Ramos (cell line): ENCODE data around the gene NFKBIE.

ENCODE experiments used
- in situ Hi-C: fragments of 300-500 bp; cut with MboI; formaldehyde crosslinking; loops from one replicate; pipeline ENCODE4 v1.14.3; 2022; ENCODE audit warnings: low sequenced_read_pairs; ENCODE audit not compliant: unreplicated experiment

Gene NFKBIE

GRCh38 chr6:44298055-44298803 lies 32.9 kb upstream of the NFKBIE start:
- in situ Hi-C loops: no loop called here

DNA sequence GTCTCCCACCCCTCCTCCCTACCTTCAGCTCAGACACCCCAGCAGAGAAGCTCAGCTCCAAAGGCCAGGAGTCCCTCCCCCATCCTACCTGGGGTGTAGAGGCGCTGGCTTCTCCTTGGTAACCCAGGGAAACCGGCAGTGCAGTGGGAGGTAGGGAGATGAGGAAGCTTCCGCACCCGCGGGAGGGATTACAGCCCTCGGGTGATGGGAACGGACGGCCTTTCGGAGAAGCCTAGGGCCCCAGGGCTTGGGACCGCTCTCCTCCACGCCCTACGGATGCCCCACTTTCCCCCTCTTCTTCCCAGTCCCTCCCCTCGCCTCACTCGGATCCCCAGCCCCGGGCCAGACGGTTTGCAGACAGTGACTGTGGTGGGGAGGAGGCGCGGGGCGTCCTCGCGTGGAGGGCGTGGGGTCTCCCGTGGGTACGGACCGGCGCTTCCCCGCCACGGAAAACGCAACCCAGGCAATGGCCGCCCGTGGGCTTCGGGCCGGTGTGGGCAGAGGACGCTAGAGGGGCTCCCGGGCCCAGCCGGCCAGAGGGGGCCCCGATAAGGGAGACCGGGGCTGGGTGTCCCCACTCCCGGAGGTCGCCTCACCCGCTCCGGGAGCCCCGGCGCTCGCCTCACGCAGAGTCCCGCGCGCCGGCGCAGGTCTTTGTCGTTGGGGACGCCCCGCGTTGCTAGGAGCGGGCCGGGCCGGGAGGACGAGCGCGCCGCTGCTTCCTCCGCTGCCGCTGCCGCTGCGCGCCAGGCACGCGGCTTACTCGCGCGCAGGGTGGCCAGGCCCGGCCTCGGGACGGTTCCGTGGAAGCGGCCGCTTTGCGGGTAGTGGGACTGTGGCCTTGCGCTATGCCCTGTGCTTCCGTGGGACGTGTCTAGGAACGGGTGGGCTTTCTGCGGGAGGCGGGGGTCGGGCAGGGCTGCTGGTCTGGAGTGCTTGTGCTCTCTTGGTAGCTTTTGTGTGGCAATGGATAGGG lies 32.0 kb upstream of the NFKBIE start:
- in situ Hi-C loops: no loop called here

DNA sequence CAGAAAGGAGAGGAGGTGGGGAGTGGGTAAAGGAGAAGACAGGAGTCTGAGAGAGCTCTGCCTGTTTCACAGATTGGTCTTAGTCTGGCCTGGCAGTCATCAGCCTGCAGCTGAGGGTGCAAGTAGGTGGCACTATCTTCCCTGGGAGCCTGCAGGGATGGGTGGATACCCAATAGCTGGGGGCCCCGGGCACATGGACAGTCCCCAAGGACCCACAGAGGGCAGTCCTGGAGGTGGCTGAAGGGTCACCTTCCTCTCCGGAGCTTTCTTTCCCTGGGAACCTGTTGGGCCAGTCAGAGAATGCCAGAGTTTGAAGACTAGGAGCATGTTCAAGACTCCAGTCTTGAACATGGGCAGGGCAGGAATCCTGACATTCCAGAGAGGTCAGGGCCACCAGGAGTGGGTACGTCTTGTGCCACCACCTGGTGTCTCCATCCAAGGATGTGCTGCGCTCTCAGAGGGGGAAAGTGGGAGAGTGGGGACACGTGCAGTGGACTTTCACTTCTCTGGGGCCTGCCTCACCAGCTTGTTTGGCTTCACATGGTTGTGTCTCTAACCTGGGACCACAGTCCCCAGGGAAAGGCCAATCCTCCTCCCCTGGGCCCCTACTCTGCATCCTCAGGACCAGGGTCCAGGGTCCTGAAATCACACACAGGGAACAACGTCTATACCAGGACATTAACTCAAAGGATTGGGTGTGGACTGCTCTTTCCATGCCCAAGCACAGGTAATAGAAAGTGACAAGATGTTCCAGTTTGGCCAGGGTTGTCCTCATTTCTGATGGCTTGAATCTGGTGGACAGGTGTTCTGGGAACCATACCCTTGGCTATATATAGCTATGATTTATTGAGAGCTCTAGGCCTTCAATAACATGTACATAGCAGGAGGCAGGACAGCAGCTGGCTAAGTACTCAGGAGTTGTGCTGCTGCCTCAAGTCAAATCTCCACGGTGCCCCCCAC lies 29.8 kb upstream of the NFKBIE start:
- in situ Hi-C loops: no loop called here

- in situ Hi-C loops: no loop called here
These were observed 27.5 kb upstream of the NFKBIE start for GRCh38 chr6:44292661-44293365.

GRCh38 chr6:44291841-44292240 lies 26.5 kb upstream of the NFKBIE start:
- in situ Hi-C loops: no loop called here

DNA sequence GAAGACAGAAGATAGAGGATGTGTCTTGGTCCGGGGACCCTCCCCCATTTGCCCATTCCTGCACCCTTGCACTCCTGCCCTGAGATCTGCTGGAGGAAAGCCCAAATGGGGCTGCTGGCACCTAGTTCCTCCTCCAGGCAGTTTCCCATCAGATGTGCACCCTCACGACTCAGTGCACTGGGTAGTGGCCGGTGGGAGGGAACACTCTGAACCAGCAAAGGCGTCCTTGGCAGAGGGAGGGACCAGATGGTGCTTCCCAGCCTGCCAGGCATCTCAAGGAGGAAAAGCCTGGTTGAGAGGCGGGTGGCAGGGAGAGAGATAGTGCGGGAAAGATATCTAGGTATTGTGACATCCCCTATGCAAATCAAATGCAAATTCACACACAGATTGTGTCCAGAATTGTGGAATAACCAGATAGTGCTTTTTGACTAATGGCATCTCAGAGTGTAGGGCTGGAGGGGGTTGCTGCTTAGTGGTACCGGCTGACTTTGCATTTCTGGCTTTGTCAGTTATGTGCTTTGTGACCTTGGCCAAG lies 24.4 kb upstream of the NFKBIE start:
- in situ Hi-C loops: no loop called here

DNA sequence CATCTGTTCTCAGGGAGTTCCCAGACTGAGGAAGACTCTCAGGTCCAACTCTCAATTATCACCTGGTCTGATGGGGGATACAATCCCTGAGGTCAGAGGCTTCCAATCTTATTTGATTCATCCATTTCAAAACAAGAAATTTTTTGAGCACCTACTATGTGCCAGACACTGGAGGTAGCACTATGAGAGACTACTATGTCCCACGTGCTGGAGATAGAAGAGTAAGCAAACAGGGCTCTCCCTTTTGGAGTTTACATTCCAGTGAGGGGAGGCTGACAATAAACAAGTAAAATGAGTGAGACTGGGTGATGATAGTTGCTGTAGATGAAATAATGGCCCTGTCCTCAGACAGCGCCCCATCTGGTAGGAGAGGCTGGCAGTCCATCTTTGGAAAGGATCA lies 21.4 kb upstream of the NFKBIE start:
- in situ Hi-C loops: no loop called here

DNA sequence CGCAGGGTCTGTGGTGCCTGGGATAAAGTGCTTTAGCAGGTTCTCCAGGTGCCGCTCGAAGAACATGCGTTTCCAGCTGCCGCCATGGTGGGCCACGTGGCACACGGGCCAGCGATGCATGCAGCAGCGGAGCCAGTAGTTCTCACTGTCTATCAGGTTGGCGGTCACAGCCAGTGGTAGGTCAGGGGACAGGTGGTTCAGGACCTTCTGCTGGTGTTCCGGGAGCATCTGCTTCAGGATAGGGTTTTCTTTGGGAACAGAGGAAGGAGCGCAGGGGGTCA lies 20.9 kb upstream of the NFKBIE start:
- in situ Hi-C loops: no loop called here

DNA sequence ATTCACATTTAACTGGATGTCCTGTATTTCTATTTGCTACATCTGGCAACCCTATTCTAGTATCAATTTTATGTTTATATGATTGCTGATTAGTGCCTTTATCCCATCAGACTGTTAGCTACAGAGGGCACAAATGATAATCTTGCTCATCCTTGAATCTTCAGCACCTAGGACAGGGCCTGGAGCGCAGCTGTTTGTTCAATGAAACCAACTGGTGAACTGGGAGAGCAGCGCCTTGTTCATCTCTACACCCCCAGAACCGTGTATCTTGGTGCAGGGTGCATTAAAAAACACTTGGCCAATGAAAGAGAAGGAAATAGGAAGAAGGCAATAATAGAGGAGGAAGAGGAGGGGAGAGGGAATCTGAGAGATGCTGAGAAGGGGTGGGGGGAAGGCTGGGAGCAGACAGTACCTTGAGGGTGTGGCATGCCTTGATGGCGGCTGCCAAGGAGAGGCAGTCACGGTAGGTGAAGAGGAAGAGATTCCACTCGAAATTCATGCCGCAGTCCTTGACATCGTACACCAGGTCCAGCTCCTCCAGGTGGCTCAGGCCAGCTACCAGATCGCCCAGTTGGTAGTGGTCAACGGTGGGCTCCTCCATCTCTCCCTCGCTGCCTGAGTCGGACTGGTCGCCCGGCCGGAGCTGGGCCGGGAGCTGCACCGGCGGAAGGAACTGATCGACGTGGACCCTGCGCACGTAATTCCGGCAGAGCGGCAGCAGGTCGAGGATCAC lies 20.4 kb upstream of the NFKBIE start:
- in situ Hi-C loops: no loop called here

GRCh38 chr6:44284867-44285266 lies 19.5 kb upstream of the NFKBIE start:
- in situ Hi-C loops: no loop called here

DNA sequence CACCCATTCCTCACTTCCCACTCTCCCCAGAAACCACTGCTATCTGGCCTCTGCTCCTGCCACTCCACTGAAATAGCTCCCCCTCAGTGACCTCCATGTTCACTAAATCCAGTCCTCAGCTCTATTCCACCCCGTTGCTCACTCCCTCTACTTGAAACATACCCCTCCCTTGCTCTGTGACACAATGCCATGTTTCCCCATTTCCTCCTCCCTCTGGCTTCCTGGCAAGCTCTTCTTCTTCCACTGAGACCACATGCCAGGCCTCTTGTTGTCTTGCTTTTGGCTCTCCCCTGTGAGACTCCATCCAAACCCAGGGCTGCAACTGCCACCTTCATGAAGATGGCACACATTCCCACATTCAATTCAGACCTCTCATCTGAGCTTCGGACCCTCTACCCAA lies 18.8 kb upstream of the NFKBIE start:
- in situ Hi-C loops: no loop called here

DNA sequence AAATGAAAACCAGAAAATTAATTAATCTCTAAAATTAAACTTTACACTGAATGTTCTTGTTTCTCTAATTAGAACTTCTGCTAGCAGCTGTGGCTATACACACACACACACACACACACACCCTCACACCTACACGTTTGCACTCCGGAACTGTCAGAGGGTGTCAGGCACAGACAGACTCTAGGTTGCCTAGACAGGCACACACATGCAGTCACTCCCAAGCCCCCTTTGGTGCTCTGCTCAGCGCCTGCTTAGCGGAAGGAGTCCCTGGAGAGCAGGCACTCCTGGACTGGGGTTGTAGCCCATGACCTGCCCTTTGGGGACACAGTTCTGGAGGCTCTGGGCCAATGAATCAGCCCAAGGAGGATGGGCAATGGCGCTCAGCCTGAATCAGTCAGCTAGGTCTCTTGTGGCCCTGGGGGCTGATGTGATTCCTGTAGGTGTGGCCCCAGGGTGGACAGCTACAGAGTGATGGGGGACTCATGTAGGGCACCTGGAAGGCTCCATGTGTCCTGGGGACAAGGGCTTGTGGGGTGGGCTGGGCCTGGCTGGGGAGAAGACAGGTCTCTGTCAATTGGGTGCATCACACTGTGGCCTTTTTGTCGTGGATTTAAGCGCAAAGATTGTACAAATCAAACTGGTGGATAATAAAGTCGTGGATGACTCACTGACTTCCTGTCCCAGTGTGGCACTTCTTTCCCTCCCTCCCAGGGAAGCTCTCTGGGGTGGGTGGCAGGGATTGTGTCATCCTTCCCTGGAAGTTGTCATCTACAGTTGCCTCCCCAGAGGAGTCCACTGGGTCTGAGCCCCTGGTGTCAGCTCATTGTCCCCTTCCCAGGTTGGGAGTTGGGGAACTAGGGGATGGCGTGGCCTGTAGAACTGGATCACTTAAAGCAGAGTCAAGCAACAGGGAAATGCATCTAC lies 13.7 kb upstream of the NFKBIE start:
- in situ Hi-C loops: no loop called here

- in situ Hi-C loops: no loop called here
These were observed 13.0 kb upstream of the NFKBIE start for GRCh38 chr6:44278315-44278714.

DNA sequence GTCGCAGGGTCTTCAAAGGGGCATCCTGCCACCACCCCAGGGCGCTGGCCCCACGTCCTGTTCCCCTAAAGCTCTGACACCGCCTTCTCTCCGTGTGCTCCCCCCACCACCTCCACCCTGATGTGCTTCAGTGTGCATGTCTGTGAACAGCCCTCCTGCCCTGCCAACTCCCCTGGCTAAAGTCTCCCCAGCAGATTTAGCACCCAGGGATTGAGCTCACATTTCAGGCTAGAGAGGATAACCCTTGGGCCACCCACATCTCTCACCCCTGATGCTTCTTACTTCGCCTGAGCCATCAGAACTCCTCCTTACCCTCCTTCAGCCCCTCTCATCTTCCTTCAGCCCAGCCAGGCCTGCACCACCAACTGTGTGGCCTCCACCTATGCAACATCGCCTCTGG lies 12.4 kb upstream of the NFKBIE start:
- in situ Hi-C loops: no loop called here

DNA sequence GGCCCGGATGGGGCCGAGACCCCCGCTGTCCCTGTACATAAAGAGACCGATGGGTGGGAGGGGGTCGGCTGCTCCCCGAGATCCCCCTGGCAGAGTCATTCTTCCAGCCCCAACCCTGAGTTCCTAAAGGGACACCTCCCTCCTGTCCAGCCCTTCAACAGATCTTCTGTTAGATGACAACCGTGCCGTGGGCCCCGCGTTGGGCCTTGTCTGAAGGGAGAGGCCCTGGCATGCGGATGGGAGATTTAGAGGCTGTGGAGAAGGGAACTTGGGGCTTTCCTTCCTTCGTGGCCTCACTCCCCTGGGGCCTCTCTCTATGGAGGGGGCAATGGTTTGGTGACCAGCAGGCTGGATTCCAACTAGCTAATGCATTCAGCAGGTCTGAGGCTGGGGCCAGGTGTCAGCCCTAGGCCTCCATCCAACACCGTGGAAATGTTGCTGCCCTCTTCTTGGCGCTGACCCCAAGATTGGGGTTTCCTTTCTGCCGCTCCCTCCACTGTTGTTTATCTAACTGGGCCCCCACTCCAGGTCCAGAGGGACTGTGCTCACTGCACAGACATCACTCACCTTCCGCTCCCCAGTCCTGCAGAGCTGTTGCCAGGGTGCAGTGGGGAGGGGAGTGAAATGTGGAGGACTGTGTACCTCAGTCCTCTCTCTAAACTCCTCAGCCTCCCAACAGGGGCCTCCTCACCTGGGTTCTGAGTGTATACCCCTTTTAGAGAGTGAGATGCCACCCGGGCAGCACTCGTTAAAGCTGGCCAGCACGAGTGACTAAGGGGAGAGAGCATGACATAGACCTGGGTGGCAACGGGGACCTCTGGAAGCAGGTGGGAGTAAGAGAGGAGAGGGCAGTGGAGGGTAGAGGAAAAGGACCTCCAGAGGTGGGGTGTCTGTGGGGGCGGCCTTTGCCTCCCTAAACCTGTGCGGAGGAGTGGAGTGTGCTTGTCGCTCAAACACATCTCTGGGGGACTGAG lies 11.6 kb upstream of the NFKBIE start:
- in situ Hi-C loops: no loop called here

GRCh38 chr6:44275749-44276648 lies 10.6 kb upstream of the NFKBIE start:
- in situ Hi-C loops: no loop called here
